ENCODE measurements around the gene GIGYF2. TPM values are rescaled to one million over a fixed set of nuclear protein-coding genes. Genes with fewer than 3 reads are reported as not detected.
"Not testable (repeated sequence)": the region's sequence is repeated elsewhere in the genome, so short reads cannot be mapped to it uniquely, and the experiment has no call there.

The GIGYF2 gene
- total RNA-seq, 2 donors from 2014 or later, result 91.5 to 101 TPM

DNA sequence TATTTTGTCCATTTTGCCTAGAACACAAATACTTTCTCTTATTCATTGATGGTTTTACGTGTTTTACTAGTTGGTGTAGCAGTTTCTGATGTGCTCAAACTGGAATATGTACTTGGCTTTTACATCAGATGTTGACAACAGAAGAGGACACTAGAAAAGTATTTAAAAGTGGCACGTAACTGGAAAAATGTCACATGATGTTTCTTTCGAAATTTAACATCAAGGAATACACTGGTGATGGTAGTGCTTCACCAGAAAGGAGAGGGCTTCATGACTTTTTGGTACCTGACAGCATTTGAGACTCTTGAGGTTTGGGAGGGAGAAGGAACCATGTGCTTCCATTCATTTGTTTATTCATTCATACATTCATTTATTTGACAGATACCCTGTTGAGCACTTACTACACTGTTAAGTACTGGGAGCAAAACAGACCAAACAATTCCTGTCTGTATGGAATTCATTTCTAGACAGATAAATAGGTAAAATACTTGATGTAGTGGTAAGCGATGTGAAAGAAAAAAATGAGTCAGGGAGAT is 1.5 kb downstream of the GIGYF2 start:
- peaks cover 19% of the 10 kb centered on the region for H3K36me3 Mint-ChIP-seq

DNA sequence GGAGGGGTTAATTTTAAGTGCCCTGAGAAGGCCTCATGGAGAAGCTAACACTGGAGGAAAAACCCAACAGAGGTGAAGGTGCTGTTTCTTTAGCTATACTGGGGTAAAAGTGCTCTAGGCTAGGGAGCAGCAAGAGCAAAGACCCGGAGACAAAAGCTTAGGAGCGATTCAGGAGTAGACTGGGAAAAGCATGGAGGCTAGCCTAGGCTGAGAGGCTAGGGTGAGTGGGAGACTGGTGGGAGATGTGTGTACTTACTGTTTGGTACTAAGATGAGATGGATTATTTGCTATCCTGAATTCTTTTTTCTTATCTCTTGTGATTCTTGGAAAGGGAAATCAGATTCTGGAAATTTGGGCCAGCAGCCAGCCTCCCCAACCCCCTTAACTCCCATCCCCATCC is 2.0 kb downstream of the GIGYF2 start:
- peaks cover 23% of the 10 kb centered on the region for H3K36me3 Mint-ChIP-seq
- H3K4me1 Mint-ChIP-seq (ENCODE audit: low read depth in 2 of 2), result peaks cover 35 to 38% of the 10 kb centered on the region in 2 donors
- H3K9me3 Mint-ChIP-seq, result no peaks in the 10 kb centered on the region
- peak overlapping the region; percentile 97 for H3K4me3 Mint-ChIP-seq
- DNase-seq (ENCODE audit: low spot score), result no peak
- H3K27ac Mint-ChIP-seq, result peak overlapping the region; percentile 73 to 95
- H3K27me3 Mint-ChIP-seq, result no peaks in the 10 kb centered on the region
- ATAC-seq, result no peak

More for the DNA sequence above, 1.5 kb downstream of the GIGYF2 start:
- peaks cover 31 to 33% of the 10 kb centered on the region in 2 donors for H3K4me1 Mint-ChIP-seq (ENCODE audit: low read depth in 2 of 2)
- H3K9me3 Mint-ChIP-seq, result no peaks in the 10 kb centered on the region
- ATAC-seq, result no peak
- no peak for DNase-seq (ENCODE audit: low spot score)
- H3K27ac Mint-ChIP-seq, result peak overlapping the region; percentile 73 to 95
- H3K27me3 Mint-ChIP-seq, result no peaks in the 10 kb centered on the region
- peak overlapping the region; percentile 97 for H3K4me3 Mint-ChIP-seq

DNA sequence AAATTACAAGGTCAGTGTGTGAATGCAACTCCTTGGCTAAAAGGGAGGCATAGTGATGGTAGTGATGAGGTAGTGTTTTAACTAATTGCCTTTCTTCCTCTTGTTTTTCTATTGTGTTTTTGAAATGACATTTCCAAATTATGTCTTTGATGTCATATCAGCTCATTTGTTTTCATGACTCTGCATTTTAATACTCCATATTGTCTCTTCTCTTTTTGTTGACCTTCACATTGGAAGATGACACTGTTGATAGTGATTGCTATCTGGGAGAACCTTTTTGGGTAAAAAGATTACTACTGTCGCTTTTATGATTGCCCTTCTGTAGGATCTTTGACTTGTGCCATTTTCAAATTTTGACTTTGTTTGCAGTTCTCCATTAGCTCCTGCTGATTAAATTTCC is 3.0 kb downstream of the GIGYF2 start:
- H3K9me3 Mint-ChIP-seq, result no peaks in the 10 kb centered on the region
- peak overlapping the region; percentile 97 for H3K4me3 Mint-ChIP-seq
- DNase-seq (ENCODE audit: low spot score) (no peak), ATAC-seq (no peak)
- H3K4me1 Mint-ChIP-seq (ENCODE audit: low read depth in 2 of 2), result peaks cover 35 to 41% of the 10 kb centered on the region in 2 donors
- peak overlapping the region; percentile 73 to 95 for H3K27ac Mint-ChIP-seq
- no peaks in the 10 kb centered on the region for H3K27me3 Mint-ChIP-seq
- peaks cover 23% of the 10 kb centered on the region for H3K36me3 Mint-ChIP-seq

DNA sequence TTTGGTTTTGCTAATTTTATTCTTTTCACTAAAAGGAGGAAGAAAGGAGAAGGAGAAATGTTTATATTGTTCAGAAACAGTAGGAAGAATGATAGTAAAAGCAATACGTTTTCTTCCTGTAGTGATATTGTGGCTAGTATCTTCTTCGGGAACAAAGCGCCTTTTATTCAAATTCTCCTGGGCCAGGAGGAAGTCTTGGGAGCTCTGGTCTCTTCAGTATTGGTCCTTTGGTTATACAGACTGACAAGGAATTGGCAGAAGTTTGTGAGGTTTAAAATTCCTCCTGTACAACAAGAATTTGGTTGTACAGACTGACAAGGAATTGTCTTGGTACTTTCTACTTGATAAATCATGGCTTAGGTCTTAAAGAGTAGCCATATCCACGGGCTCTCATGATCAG is 9.9 kb downstream of the GIGYF2 start:
- Mint-ChIP-seq H3K27ac (no peak overlapping the region), H3K4me3 (no peak overlapping the region), H3K36me3 (peaks cover 5% of the 10 kb centered on the region), H3K9me3 (no peaks in the 10 kb centered on the region), H3K4me1 (ENCODE audit: low read depth in 2 of 2) (peaks cover 8 to 12% of the 10 kb centered on the region in 2 donors), H3K27me3 (no peaks in the 10 kb centered on the region)
- DNase-seq (ENCODE audit: low spot score) (no peak), ATAC-seq (no peak)

DNA sequence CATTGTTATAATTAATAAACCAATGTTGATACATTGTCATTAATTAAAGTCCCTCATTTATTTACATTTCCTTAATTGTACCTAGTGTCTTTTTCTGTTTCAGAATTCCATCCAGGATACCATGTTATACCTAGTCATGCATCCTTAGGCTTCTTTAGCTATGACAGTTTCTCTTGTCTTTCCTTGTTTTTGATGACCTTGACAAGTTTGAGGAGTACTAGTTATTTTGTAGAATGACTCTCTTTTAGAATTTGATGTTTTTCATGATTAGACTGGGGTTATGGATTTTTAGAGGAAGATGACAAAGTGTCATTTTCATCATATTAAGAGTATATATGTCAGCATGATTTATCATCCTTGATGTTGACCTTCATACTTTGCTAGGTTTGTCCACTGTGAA is 16.4 kb downstream of the GIGYF2 start:
- no peak for ATAC-seq
- peaks cover under 1% of the 10 kb centered on the region for H3K36me3 Mint-ChIP-seq
- no peaks in the 10 kb centered on the region for H3K9me3 Mint-ChIP-seq
- H3K27me3 Mint-ChIP-seq, result no peaks in the 10 kb centered on the region
- DNase-seq (ENCODE audit: low spot score), result no peak
- H3K4me3 Mint-ChIP-seq, result no peak overlapping the region
- no peak overlapping the region for H3K27ac Mint-ChIP-seq
- peaks cover 14 to 18% of the 10 kb centered on the region in 2 donors for H3K4me1 Mint-ChIP-seq (ENCODE audit: low read depth in 2 of 2)

DNA sequence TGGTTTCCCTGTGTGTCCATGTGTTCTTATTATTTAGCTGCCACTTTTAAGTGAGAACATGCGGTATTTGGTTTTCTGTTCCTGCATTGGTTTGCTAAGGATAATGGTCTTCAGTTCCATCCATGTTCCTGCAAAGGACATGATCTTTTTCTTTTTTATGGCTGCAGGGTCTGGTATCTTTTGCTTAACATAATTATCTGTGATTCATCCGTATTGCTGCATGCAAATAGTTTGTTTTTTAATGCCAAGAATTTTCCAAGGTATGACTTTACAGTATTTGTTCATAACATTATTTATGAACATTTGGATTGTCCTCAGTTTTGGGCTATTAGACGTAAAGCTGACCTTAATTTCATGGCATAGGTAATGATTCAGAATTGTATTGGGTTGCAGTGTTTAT is 17.8 kb downstream of the GIGYF2 start:
- no peak for DNase-seq (ENCODE audit: low spot score)
- H3K27ac Mint-ChIP-seq, result peak overlapping the region; percentile 10 to 68

DNA sequence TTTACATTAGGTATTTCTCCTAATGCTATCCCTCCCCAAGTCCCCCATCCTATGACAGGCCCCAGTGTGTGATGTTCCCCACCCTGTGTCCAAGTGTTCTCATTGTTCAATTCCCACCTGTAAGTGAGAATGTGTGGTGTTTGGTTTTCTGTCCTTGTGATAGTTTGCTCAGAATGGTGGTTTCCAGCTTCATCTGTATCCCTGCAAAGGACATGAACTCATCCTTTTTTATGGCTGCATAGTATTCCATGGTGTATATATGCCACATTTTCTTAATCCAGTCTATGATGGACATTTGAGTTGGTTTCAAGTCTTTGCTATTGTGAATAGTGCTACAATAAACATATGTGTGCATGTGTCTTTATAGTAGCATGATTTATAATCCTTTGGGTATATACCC is 22.9 kb downstream of the GIGYF2 start:
- ATAC-seq; H3K27me3 Mint-ChIP-seq; DNase-seq (ENCODE audit: low spot score); H3K9me3 Mint-ChIP-seq; H3K4me3 Mint-ChIP-seq: not testable (repeated sequence)
- Mint-ChIP-seq H3K36me3 (peaks cover 19% of the 10 kb centered on the region), H3K4me1 (ENCODE audit: low read depth in 2 of 2) (peaks cover 40 to 42% of the 10 kb centered on the region in 2 donors), H3K27ac (peak overlapping the region in 1 of 2 donors; percentile 88)

More for the DNA sequence above, 17.8 kb downstream of the GIGYF2 start:
- no peaks in the 10 kb centered on the region for H3K9me3 Mint-ChIP-seq
- peaks cover 24 to 30% of the 10 kb centered on the region in 2 donors for H3K4me1 Mint-ChIP-seq (ENCODE audit: low read depth in 2 of 2)
- H3K36me3 Mint-ChIP-seq, result peaks cover 12% of the 10 kb centered on the region
- ATAC-seq, result no peak
- H3K27me3 Mint-ChIP-seq, result no peaks in the 10 kb centered on the region
- no peak overlapping the region for H3K4me3 Mint-ChIP-seq

DNA sequence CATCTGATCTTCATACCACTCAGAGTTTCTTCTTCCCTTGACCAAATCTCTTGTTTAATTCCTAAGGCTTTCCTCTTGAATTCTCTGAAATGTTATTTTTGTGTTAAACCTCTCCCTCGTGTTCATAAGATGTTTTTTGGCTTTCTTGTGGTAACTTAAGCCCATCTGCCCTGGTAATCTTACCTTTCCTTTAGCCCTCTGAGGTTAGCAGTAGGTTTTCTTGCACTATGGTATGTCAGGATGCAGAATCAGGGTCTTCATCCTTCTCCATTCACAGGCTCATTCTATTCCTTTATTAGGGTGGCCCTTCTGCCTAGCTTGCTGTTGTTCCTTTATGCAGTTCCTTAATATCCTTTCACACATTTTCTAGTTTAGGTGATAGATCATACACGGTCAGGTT is 24.1 kb downstream of the GIGYF2 start:
- peaks cover 38 to 45% of the 10 kb centered on the region in 2 donors for H3K4me1 Mint-ChIP-seq (ENCODE audit: low read depth in 2 of 2)

DNA sequence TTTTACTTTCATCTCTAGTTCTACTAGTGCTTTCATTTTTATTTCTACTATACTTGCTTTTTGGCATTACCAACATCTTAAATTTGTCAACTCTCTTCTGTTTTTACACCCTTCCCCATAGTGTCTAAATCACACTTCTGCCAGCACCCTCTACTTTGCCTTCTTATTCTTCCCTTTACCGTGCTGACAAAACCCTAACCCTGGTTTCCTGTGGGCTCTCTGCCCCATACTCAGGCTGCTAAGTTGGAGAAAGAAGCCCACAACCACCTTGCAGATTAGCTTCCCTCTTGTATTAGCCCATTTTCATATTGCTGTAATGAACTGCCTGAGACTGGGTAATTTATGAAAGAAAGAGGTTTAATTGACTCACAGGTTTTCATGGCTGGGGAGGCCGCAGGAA is 24.8 kb downstream of the GIGYF2 start:
- peak; percentile 91 to 94 for ATAC-seq
- peak overlapping the region; percentile 78 for H3K4me3 Mint-ChIP-seq
- H3K4me1 Mint-ChIP-seq (ENCODE audit: low read depth in 2 of 2), result peaks cover 38 to 45% of the 10 kb centered on the region in 2 donors
- H3K36me3 Mint-ChIP-seq, result peaks cover 27% of the 10 kb centered on the region
- H3K27me3 Mint-ChIP-seq, result no peaks in the 10 kb centered on the region
- peak overlapping the region; percentile 84 to 88 for H3K27ac Mint-ChIP-seq
- peak; percentile 63 for DNase-seq (ENCODE audit: low spot score)
- H3K9me3 Mint-ChIP-seq, result no peaks in the 10 kb centered on the region

More for the DNA sequence above, 24.1 kb downstream of the GIGYF2 start:
- no peaks in the 10 kb centered on the region for H3K9me3 Mint-ChIP-seq
- peak overlapping the region; percentile 84 to 88 for H3K27ac Mint-ChIP-seq
- H3K36me3 Mint-ChIP-seq, result peaks cover 27% of the 10 kb centered on the region
- ATAC-seq, result peak in 1 of 2 donors; percentile 21
- peak overlapping the region; percentile 78 for H3K4me3 Mint-ChIP-seq
- no peaks in the 10 kb centered on the region for H3K27me3 Mint-ChIP-seq
- DNase-seq (ENCODE audit: low spot score), result no peak

DNA sequence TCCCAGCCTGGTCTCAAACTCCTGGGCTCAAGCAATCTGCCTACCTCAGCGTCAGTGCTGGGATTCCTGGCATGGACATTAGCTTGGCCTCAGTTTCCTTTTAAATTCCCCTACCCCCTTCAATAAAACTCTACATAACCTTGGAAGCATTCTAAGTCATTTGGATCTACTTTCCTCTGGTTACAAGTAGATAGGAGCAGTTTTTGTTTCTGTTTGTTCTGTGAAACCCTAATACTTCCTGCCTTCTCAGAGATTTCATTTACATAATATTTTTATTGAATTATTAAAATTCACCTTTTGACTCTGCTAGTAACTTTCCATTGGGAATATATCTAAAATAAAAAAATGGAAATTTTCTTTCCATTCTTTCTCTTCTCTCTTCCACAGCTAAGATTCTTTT is 25.9 kb downstream of the GIGYF2 start:
- Mint-ChIP-seq H3K4me1 (ENCODE audit: low read depth in 2 of 2) (peaks cover 45 to 50% of the 10 kb centered on the region in 2 donors), H3K27ac (peak overlapping the region; percentile 84 to 88), H3K9me3 (no peaks in the 10 kb centered on the region), H3K4me3 (peak overlapping the region; percentile 78), H3K36me3 (peaks cover 35% of the 10 kb centered on the region), H3K27me3 (no peaks in the 10 kb centered on the region)
- DNase-seq (ENCODE audit: low spot score), result no peak
- ATAC-seq, result no peak

DNA sequence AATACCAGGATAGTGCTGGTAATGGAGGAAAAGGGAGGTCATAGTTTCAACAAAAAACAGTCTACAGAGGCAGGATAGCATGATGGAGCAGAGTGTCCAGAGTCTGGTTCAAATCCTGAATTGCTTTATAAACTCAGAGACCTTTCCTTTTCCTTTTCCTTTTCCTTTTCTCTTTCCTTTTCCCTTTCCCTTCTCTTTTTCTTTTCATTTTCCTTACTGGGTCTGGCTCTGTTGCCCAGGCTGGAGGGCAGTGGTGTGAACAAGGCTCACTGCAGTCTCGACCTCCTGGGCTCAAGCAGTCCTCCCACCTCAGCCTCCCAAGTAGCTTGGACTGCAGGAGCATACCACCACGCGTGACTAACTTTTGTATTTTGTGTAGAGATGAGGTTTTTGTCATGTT is 31.7 kb downstream of the GIGYF2 start:
- Mint-ChIP-seq H3K27me3 (no peaks in the 10 kb centered on the region), H3K9me3 (no peaks in the 10 kb centered on the region), H3K36me3 (peaks cover 26% of the 10 kb centered on the region), H3K4me3 (no peak overlapping the region), H3K4me1 (ENCODE audit: low read depth in 2 of 2) (peaks cover 20 to 30% of the 10 kb centered on the region in 2 donors), H3K27ac (peak overlapping the region in 1 of 2 donors; percentile 36)
- ATAC-seq (no peak), DNase-seq (ENCODE audit: low spot score) (no peak)

DNA sequence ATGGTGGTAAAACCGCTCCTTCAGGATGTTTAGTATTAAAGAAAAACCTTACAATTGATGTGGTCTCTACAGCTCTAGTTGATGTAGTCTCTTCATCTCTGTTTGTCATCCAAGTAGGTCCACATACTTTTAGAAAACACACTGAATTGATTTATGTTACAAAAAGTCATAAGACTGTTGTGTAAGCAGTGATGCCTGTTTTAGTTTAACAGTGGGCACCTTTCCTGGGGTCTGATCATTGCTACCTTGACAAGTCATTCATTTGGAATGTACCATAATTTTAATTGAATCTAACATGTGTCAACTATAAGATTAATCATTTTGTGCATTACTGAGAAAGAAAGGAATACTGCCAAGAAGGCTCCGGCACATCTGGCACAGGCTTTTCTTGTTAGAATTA is 34.3 kb downstream of the GIGYF2 start:
- no peaks in the 10 kb centered on the region for H3K9me3 Mint-ChIP-seq
- ATAC-seq, result no peak
- H3K4me3 Mint-ChIP-seq, result no peak overlapping the region
- no peak overlapping the region for H3K27ac Mint-ChIP-seq
- peaks cover 17% of the 10 kb centered on the region for H3K36me3 Mint-ChIP-seq
- no peaks in the 10 kb centered on the region for H3K27me3 Mint-ChIP-seq
- DNase-seq (ENCODE audit: low spot score), result no peak
- H3K4me1 Mint-ChIP-seq (ENCODE audit: low read depth in 2 of 2), result peaks cover 14 to 24% of the 10 kb centered on the region in 2 donors

DNA sequence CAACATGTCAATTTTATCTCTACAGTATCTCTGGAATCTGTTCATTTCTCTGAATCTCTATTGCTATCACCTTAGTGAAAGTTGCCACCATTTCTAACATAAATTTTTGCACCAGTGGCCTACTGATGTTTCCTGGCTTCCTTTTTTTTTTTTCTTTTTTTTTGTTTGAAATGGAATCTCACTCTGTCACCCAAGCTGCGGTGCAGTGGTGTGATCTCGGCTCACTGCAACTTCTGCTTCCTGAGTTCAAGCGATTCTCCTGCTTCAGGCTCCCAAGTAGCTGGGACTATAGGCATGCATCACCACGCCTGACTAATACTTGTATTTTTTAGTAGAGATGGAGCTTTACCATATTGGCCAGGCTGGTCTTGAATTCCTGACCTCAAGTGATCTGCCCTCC is 44.2 kb downstream of the GIGYF2 start:
- H3K4me3 Mint-ChIP-seq, result no peak overlapping the region

DNA sequence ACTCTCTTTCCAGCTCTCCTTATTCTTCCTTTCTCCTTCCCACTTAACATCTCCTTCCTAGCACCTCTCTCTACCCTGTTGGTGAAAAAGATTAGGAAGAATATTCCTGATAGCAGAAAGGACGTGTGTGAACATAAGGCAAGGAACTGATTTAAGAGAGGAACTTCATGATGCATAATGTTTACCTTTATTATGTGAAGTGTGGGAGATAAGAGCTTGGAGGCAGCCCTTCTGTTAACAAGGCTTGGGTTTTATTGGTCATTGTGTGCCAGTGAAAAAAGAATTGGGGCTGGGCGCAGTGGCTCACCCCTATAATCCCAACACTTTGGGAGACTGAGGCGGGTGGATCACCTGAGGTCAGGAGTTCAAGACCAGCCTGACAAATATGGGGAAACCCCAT is 44.8 kb downstream of the GIGYF2 start:
- Mint-ChIP-seq H3K27ac (peak overlapping the region in 1 of 2 donors; percentile 70), H3K4me1 (ENCODE audit: low read depth in 2 of 2) (peaks cover 11 to 23% of the 10 kb centered on the region in 2 donors)

More for the DNA sequence above, 44.2 kb downstream of the GIGYF2 start:
- Mint-ChIP-seq H3K4me1 (ENCODE audit: low read depth in 2 of 2) (peaks cover 11 to 23% of the 10 kb centered on the region in 2 donors), H3K36me3 (peaks cover 6% of the 10 kb centered on the region), H3K9me3 (no peaks in the 10 kb centered on the region), H3K27ac (peak overlapping the region in 1 of 2 donors; percentile 70), H3K27me3 (no peaks in the 10 kb centered on the region)
- ATAC-seq (no peak), DNase-seq (ENCODE audit: low spot score) (no peak)

DNA sequence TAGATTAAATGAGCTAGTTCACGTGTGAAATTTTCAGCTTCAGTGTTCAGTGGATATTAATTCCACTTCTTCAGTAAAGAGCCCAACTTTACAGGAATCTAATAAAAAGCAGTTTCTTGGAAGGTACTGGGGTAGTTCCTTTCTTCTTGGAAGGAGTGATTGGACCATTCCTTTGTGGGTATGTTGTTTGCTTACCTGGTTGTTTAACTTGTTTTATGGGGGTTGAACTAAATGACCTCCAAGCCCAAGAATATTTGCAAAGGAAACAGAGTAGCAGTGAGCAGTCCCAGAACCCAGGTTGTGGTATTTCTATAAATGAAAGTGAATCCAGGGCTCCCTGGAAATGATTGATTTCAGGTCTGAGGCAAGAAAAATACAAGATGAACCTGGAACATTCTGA is 47.8 kb downstream of the GIGYF2 start:
- H3K27me3 Mint-ChIP-seq, result no peaks in the 10 kb centered on the region
- H3K4me1 Mint-ChIP-seq (ENCODE audit: low read depth in 2 of 2), result peaks cover 32% of the 10 kb centered on the region in 2 donors
- H3K36me3 Mint-ChIP-seq, result peaks cover 16% of the 10 kb centered on the region
- H3K4me3 Mint-ChIP-seq, result no peak overlapping the region
- ATAC-seq, result no peak
- no peak overlapping the region for H3K27ac Mint-ChIP-seq
- H3K9me3 Mint-ChIP-seq, result no peaks in the 10 kb centered on the region
- DNase-seq (ENCODE audit: low spot score), result no peak

More for the DNA sequence above, 44.8 kb downstream of the GIGYF2 start:
- no peak overlapping the region for H3K4me3 Mint-ChIP-seq
- H3K9me3 Mint-ChIP-seq, result no peaks in the 10 kb centered on the region
- ATAC-seq (no peak), DNase-seq (ENCODE audit: low spot score) (no peak)
- H3K36me3 Mint-ChIP-seq, result peaks cover 6% of the 10 kb centered on the region
- no peaks in the 10 kb centered on the region for H3K27me3 Mint-ChIP-seq

All from natural killer cell treated with Interleukin-12 subunit alpha and Interleukin-12 subunit beta and Interleukin-15 and Interleukin-18, amount 100 ng/mL, for 72 hours (primary cell).